ENCODE data around the gene RPS6KA3.
"Not testable (repeated sequence)": the region's sequence is repeated elsewhere in the genome, so short reads cannot be mapped to it uniquely, and the experiment has no call there.

The RPS6KA3 gene

GRCh38 chrX:20265221-20265725 is 1.4 kb downstream of the RPS6KA3 start:
- peak; percentile 73 for DNase-seq

DNA sequence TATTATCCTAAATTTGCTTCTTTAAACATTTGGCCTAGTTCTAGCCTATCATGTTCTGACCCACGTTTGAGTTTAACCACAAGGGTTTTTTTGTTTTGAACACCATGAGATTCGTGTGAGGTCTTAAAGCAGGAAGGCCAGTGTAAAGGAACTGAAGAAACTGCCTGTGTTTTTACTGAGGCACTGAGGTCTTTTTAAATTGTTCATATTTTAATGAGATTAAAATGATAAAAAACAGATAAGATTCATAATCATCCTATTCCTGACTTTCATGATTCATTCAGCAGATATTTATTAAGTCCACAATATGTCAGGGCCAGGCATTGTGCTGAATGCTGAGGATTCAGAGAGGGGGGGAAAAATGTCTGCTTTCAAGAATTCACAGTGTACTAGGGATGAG is 3.2 kb downstream of the RPS6KA3 start:
- no peak for DNase-seq

GRCh38 chrX:20260885-20261284 is 5.8 kb downstream of the RPS6KA3 start:
- DNase-seq, result peak; percentile 6

DNA sequence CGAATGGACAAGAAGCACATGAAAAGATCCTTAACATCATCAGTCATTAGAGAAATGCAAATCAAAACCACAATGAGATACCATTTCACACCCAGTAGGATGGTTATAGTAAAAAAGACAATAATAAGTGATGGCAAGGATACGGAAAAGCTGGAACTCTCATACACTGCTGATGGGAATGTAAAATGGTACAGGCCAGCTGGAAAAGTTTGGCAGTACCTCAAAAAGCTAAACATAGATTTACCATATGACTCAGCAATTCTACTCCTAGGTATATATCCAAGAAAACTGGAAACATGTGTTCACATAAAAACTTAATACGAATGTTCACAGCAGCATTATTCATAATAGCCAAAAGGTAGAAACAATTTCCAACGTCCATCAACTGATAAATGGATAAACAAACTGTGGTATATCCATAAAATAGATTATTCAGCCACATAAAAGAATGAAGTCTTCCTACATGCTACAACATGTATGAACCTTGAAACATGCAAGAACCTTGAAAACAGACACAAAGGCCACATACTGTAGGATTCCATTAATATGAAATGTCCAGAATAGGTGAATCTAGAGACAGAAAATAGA is 11.9 kb downstream of the RPS6KA3 start:
- no peak for DNase-seq

DNA sequence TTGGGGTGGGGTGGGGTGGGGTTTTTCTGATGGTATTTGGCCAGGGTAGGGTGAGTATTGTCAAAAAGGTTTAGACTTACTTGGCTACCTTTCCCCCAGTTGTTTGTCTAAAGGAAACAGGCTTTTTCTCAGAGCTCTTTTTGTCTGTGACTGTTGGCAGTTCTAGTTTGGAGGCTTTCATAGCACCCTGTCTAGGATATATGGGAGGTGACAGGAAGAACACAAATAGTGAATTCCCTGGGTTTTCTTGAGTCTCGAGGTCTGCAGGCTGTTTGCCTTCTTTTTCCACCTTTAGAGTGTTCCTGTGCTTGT is 13.5 kb downstream of the RPS6KA3 start:
- DNase-seq, result no peak

GRCh38 chrX:20252381-20253231 is 14.1 kb downstream of the RPS6KA3 start:
- peak; percentile 59 for DNase-seq

GRCh38 chrX:20251691-20252090 is 15.0 kb downstream of the RPS6KA3 start:
- DNase-seq, result no peak

- DNase-seq, result not testable (repeated sequence)
Observed at GRCh38 chrX:20250146-20250545, 16.6 kb downstream of the RPS6KA3 start.

GRCh38 chrX:20248592-20249192 is 18.0 kb downstream of the RPS6KA3 start:
- no peak for DNase-seq

DNA sequence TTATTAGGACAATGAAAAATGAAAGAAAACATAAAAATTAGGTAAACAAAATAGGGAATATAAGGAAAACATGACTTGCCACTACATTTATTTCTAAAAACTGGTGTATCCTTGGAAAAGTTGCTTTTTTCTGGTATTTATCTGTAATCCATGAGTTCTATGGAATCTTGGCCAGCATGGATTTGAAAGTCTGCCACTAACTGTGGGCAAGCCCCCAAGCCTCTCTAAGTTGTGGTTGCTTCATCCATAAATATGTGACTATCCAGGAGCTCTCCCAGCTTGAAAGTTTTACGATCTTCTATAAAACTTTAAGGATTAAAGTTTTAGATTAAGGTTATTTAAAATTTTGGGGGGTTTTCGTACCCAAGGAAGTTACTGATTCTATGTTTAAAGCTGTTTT is 21.8 kb downstream of the RPS6KA3 start:
- DNase-seq, result no peak

GRCh38 chrX:20240201-20240600 is 26.5 kb downstream of the RPS6KA3 start:
- no peak for DNase-seq

DNA sequence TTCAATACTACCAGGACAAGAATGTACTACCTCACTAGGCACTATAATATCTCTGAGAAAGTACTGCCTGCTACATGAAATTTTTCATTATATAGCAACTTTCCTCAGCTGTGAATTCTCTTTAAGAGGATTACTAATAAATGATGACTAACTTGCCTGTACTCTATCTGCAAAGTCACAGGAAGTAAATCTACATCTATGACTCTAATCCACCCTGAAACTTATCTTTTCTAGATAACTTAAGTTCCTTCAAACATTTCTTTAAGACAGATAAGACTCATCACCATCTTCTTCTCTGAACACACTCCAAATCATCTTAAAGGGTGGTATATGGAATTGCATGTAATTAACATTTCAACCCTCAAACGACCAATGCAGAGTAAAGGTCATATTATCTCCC is 28.8 kb downstream of the RPS6KA3 start:
- no peak for DNase-seq

DNA sequence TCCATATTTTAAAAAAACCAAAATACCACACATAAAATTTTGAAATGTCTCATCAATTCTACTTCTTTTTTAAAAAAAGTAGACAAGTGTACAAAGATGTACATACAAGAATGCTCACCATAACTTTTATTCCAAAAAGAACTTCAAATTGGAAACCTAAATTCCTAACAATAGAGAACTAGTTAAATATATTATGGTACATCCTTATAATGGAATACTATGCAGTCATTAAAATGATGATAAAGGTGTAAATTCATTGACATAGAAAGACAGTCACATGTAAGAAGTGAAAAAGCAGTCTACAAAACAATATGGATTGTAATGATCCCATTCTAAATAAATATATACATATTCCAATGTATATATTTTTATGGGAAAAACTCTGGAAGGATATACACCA is 31.0 kb downstream of the RPS6KA3 start:
- no peak for DNase-seq

DNA sequence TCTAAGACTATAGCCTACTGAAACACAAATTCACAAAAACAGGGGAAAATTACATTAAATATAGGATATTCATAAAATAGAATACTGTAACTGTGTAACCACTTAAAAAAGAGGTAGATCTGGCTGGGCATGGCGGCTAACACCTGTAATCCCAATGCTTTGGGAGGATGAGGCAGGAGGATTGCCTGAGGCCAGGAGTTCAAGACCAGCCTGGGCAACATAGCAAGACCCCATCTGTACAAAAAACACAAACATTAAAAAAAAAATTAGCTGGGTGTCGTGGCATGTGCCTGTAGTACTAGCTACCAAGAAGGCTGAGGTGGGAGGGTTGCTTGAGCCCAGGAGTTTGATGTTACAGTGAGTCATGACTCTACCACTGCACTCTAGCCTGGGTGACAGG is 33.4 kb downstream of the RPS6KA3 start:
- no peak for DNase-seq

GRCh38 chrX:20231598-20231997 is 35.1 kb downstream of the RPS6KA3 start:
- DNase-seq, result no peak

DNA sequence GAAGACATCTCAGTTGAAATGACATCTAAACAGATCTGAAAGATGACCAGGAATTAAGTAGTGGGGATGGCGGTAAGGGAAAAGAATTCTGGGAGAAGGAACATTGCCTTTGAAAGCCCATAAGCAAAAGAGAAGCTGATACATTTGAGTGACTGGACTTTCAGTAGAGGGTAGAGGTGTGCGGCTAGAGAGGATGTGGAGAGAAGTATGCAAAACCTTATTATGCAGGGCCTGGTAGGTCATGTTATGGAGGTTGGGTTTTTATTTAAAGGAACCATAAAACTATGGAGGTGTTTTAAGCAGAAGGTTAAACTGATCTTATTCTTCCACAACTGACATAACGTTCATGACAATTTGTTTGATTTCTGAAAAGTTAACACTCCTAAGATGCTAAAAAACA is 36.3 kb downstream of the RPS6KA3 start:
- DNase-seq, result no peak

GRCh38 chrX:20229155-20229554 is 37.6 kb downstream of the RPS6KA3 start:
- no peak for DNase-seq

GRCh38 chrX:20228245-20228644 is 38.5 kb downstream of the RPS6KA3 start:
- no peak for DNase-seq

DNA sequence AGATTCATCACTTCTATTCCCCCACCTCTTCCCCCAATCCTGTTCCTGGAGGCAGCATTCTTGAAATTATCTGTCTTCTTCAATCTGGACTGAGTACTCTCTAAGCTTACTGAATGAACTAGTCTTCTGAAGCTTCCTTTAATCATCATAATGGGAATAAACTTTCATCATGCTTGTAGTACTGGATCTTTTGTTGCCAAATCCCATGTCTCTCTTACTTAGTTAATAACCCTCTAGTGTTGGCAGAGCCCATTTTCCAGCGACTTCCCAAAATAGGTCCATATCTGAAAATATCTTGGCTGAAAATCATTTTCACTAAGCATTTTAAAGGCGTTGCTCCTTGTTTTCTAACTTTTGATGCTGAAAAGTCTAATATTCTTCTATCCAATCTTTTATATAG is 39.6 kb downstream of the RPS6KA3 start:
- DNase-seq, result no peak

GRCh38 chrX:20225488-20225833 is 41.2 kb downstream of the RPS6KA3 start:
- DNase-seq, result no peak

DNA sequence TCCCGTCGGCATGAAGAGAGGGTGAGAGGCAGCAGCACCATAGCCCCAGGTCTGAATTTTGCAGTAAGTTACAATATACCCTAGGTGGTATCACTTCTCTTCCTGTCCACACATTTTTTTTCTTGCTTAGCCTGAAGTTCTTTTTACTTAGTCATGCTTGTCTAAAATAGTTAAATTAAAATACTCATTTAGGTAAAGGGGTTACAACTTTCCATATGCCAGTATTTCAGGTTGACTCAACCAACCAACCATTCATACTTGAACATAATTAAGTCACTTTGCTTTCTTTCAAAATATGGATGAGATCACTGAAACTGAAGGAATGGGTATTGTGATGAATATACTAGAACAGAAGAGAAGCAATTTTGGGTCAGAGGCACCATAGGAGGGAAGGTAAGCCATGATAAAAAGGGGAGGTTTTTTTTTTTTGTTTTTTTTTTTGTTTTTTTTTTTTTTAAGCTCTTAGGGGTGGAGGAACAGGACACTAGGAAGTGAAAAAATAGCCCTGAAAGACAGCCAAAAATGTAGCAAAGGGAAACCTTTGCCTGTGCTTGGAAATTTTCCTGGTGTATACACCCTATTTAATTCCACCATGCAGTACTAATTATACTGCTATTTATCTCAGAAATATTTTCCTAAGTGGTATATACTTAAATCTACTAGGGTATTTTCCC is 41.8 kb downstream of the RPS6KA3 start:
- no peak for DNase-seq

DNA sequence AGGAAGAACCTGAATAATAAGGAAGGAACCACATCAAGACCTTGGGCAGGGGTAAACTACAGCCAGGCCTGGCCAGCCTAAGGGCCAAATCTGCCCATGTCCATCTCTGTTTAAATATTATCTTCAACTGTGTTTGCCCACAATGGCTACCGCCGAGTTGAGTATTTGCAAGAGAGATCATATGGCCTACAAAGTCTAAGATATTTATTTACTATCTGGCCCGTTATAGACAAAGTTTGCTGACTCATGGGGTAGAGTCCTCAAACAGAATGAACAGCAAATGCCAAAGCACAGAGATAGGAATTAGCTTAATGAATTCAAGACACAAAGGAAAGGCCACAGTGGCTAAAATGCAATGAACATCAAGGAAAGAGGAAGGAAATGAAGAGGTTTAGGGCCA is 44.8 kb downstream of the RPS6KA3 start:
- DNase-seq, result no peak

- DNase-seq, result no peak
Observed at GRCh38 chrX:20218836-20219505, 47.7 kb downstream of the RPS6KA3 start.

All from stimulated activated naive CD4-positive, alpha-beta T cell treated with Interleukin-2 at 50 U/mL for 16 hours (primary cell).